ENCODE results near the gene CZIB. TPM values are rescaled to one million over a fixed set of nuclear protein-coding genes. Genes with fewer than 3 reads are reported as not detected.

Gene CZIB
- total RNA-seq, 6 donors from 2014 or later: 28.0 to 61.3 (median 42.4) TPM

GRCh38 chr1:53242381-53242780, 21.9 kb upstream of the CZIB start:
- DNase-seq (no peak), ATAC-seq (ENCODE audit: low FRiP score in 2 of 2) (no peak)
- H3K4me1 ChIP-seq: peaks cover 4 to 13% (median 10%) of the 10 kb centered on the region in 4 donors
- H3K9me3 ChIP-seq: no peaks in the 10 kb centered on the region
- WGBS, 2 donors: 68 to 91% methylated on average over 4 of the region's 4 CpGs
- no peak overlapping the region for H3K4me3 ChIP-seq
- H3K27ac ChIP-seq: no peak overlapping the region
- H3K36me3 ChIP-seq: no peaks in the 10 kb centered on the region
- H3K27me3 ChIP-seq: no peaks in the 10 kb centered on the region
- no peak for TF ChIP-seq POLR2A (IDR thresholded peaks at IDR 0.05)
- no peak for TF ChIP-seq EP300 (IDR thresholded peaks at IDR 0.05)
- no peak for TF ChIP-seq CTCF (IDR thresholded peaks at IDR 0.05)
- no peak for TF ChIP-seq POLR2AphosphoS5 (IDR thresholded peaks at IDR 0.05)

- peaks cover 10 to 18% (median 15%) of the 10 kb centered on the region in 4 donors for H3K4me1 ChIP-seq
- ATAC-seq (ENCODE audit: low FRiP score in 2 of 2) (no peak), DNase-seq (no peak)
- no peak overlapping the region for H3K27ac ChIP-seq
- H3K9me3 ChIP-seq: no peaks in the 10 kb centered on the region
- 80 to 92% methylated on average over 2 of the region's 2 CpGs for WGBS, 2 donors
- H3K36me3 ChIP-seq: no peaks in the 10 kb centered on the region
- TF ChIP-seq POLR2A (IDR thresholded peaks at IDR 0.05): no peak
- H3K27me3 ChIP-seq: no peaks in the 10 kb centered on the region
- H3K4me3 ChIP-seq: no peak overlapping the region
Observed at GRCh38 chr1:53241828-53242227, 21.4 kb upstream of the CZIB start.

- peak in 1 of 6 experiments; percentile 17 for TF ChIP-seq CTCF (IDR thresholded peaks at IDR 0.05)
- peak; percentile 98 for TF ChIP-seq POLR2AphosphoS5 (IDR thresholded peaks at IDR 0.05)
- peak in 3 of 4 donors; percentile 78 to 84 (median 82) for TF ChIP-seq POLR2A (IDR thresholded peaks at IDR 0.05)
- TF ChIP-seq EP300 (IDR thresholded peaks at IDR 0.05): peak in 1 of 4 donors; percentile 84
- DNase-seq (peak; percentile 95 to 100), ATAC-seq (ENCODE audit: low FRiP score in 2 of 2) (peak; percentile 94 to 99)
- Histone ChIP-seq H3K4me1 (peaks cover 16 to 31% (median 22%) of the 10 kb centered on the region in 4 donors), H3K9me3 (no peaks in the 10 kb centered on the region), H3K36me3 (peaks cover 6 to 27% (median 21%) of the 10 kb centered on the region in 4 donors), H3K27ac (peak within 1 kb of the TSS; percentile 56 to 92 (median 87)), H3K27me3 (no peaks in the 10 kb centered on the region), H3K4me3 (peak within 1 kb of the TSS; percentile 75 to 100 (median 88))
- 3 to 35% methylated on average over 9 to 59 of the region's 64 CpGs for WGBS, 2 donors
Observed at GRCh38 chr1:53238197-53239155, 18.0 kb upstream of the CZIB start, which contains the start of gene MAGOH. TSS of gene MAGOH (minus strand) at chr1:53238518. CDS start at chr1:53238448, 70 bp downstream.

GRCh38 chr1:53237638-53238037, 17.2 kb upstream of the CZIB start:
- peaks cover 16 to 31% (median 22%) of the 10 kb centered on the region in 4 donors for H3K4me1 ChIP-seq
- no peak for DNase-seq
- ATAC-seq (ENCODE audit: low FRiP score in 2 of 2): no peak
- WGBS, 2 donors: 31 to 38% methylated on average over 8 of the region's 8 CpGs
- H3K36me3 ChIP-seq: peaks cover 9 to 36% (median 28%) of the 10 kb centered on the region in 4 donors
- H3K27me3 ChIP-seq: no peaks in the 10 kb centered on the region
- TF ChIP-seq CTCF (IDR thresholded peaks at IDR 0.05): no peak
- no peak for TF ChIP-seq EP300 (IDR thresholded peaks at IDR 0.05)
- no peak for TF ChIP-seq POLR2A (IDR thresholded peaks at IDR 0.05)
- TF ChIP-seq POLR2AphosphoS5 (IDR thresholded peaks at IDR 0.05): no peak
- H3K4me3 ChIP-seq: peak overlapping the region; percentile 75 to 100 (median 88)
- H3K9me3 ChIP-seq: no peaks in the 10 kb centered on the region
- H3K27ac ChIP-seq: peak overlapping the region in 3 of 4 donors; percentile 56 to 92 (median 87)

- peak overlapping the region; percentile 59 to 85 (median 72) for H3K4me3 ChIP-seq
- H3K9me3 ChIP-seq: no peaks in the 10 kb centered on the region
- DNase-seq (no peak), ATAC-seq (ENCODE audit: low FRiP score in 2 of 2) (no peak)
- peaks cover 8 to 17% (median 15%) of the 10 kb centered on the region in 4 donors for H3K4me1 ChIP-seq
- TF ChIP-seq POLR2A (IDR thresholded peaks at IDR 0.05) (no peak), EP300 (IDR thresholded peaks at IDR 0.05) (no peak), POLR2AphosphoS5 (IDR thresholded peaks at IDR 0.05) (no peak), CTCF (IDR thresholded peaks at IDR 0.05) (no peak)
- peaks cover 0 to 29% (median 11%) of the 10 kb centered on the region in 4 donors for H3K36me3 ChIP-seq
- no peaks in the 10 kb centered on the region for H3K27me3 ChIP-seq
- WGBS, 2 donors: 46 to 54% methylated on average over 3 of the region's 3 CpGs
- H3K27ac ChIP-seq: peak overlapping the region; percentile 90 to 100 (median 96)
Observed at GRCh38 chr1:53220962-53221286, 490 bp upstream of the CZIB start.
